ENCODE results near the gene SCN1A. TPM values are rescaled to one million over a fixed set of nuclear protein-coding genes. Genes with fewer than 3 reads are reported as not detected.

The SCN1A gene
- total and polyA plus RNA-seq, 2 of the 8 experiments (the other 6 are each of a cell fraction or from before 2014, with no cell fraction given) = 0.18 to 1.9 TPM

GRCh38 chr2:165958313-165958960, 169.4 kb downstream of the SCN1A start:
- FAIRE-seq (no peak), DNase-seq (ENCODE audit: low read depth in 1 of 2, low spot score in 2 of 2) (no peak)
- Histone ChIP-seq H2BK20ac (ENCODE audit: low read length) (no peak overlapping the region), H4K8ac (ENCODE audit: extremely low read depth, insufficient read depth, low read length) (no peak overlapping the region), H3K36me3 (ENCODE audit: control insufficient read depth in 2 of 4, insufficient read depth in 4 of 4, low read length in 3 of 4) (peaks cover 0 to 6% (median 0%) of the 10 kb centered on the region in 4 experiments; a peak in 2 of 8 replicates), H3K14ac (ENCODE audit: insufficient read length) (no peak overlapping the region), H3K4me3 (ENCODE audit: extremely low read depth in 1 of 4, insufficient read depth in 2 of 4, low read depth in 3 of 4, low read length in 4 of 4) (no peak overlapping the region), H4K91ac (replicated peaks; ENCODE audit: insufficient read length, low read length) (no peak overlapping the region), H2BK120ac (replicated peaks; ENCODE audit: low read depth, low read length) (no peak overlapping the region), H3K9ac (replicated peaks in 1 of 4; ENCODE audit: extremely low read depth in 1 of 4, low read depth in 3 of 4, low read length in 3 of 4) (no peak overlapping the region), H3K79me1 (ENCODE audit: low read depth, low read length) (no peaks in the 10 kb centered on the region), H3K27ac (ENCODE audit: low read depth, low read length) (no peak overlapping the region), H3K9me3 (ENCODE audit: insufficient read depth in 2 of 2, low read depth in 1 of 2, low read length in 1 of 2) (peaks cover 0 to 8% of the 10 kb centered on the region in 2 experiments; a peak in 2 of 4 replicates), H2AFZ (ENCODE audit: low read length) (no peak overlapping the region), H4K5ac (ENCODE audit: insufficient read length, low read depth, low read length) (no peak overlapping the region), H2AK5ac (ENCODE audit: low read depth, low read length) (no peak overlapping the region), H3K56ac (replicated peaks; ENCODE audit: insufficient read length, low read depth, low read length) (no peak overlapping the region), H4K20me1 (replicated peaks in 1 of 2; ENCODE audit: control insufficient read depth in 1 of 2, insufficient read depth in 2 of 2, low read length in 2 of 2) (no peaks in the 10 kb centered on the region), H3K27me3 (replicated peaks in 1 of 4; ENCODE audit: control insufficient read depth in 3 of 4, extremely low read depth in 1 of 4, insufficient read depth in 3 of 4, low read length in 3 of 4) (no peaks in the 10 kb centered on the region), H2BK15ac (ENCODE audit: low read length) (no peak overlapping the region), H3K4me1 (replicated peaks in 1 of 4; ENCODE audit: control insufficient read depth in 3 of 4, insufficient read depth in 4 of 4, low read length in 3 of 4) (no peaks in the 10 kb centered on the region; a peak in 1 of 7 replicates), H2BK5ac (ENCODE audit: low read depth, low read length) (no peak overlapping the region), H3K4me2 (ENCODE audit: insufficient read depth in 1 of 2, low read depth in 2 of 2, low read length in 2 of 2) (no peak overlapping the region), H3K4ac (replicated peaks; ENCODE audit: insufficient read length, low read depth, low read length) (no peak overlapping the region), H3K18ac (ENCODE audit: extremely low read depth, low read length) (no peak overlapping the region), H2BK12ac (ENCODE audit: low read depth, low read length) (no peak overlapping the region), H3K79me2 (ENCODE audit: control insufficient read depth in 1 of 2, insufficient read depth in 2 of 2, low read length in 2 of 2) (no peaks in the 10 kb centered on the region), H3K23me2 (ENCODE audit: low read depth, low read length) (no peaks in the 10 kb centered on the region), H3K23ac (ENCODE audit: insufficient read length) (no peak overlapping the region)
- 89% methylated on average over 3 of the region's 3 CpGs; no CpG with 5 or more reads in 1 of the 2 experiments for WGBS, 2 experiments (ENCODE audit: extremely low coverage in 1 of 2, insufficient coverage in 1 of 2, insufficient read length in 1 of 2, insufficient replicate concordance in 2 of 2, low coverage in 1 of 2, low lambda C conversion rate in 2 of 2, missing lambda C conversion rate in 1 of 2)
- CTCF ChIA-PET (ENCODE audit: partially characterized antibody) = no interaction called here
- POLR2A ChIA-PET (ENCODE audit: partially characterized antibody) = interaction anchor here (0.5 kb wide), 1 partner anchor 39 kb away, joined by 3 read pairs; no protein-coding TSS in a partner anchor
- TF ChIP-seq ATF3 (IDR thresholded peaks at IDR 0.05; ENCODE audit: insufficient read depth, low read depth, low read length) = no peak
- no peak for TF ChIP-seq NANOG (IDR thresholded peaks at IDR 0.05; ENCODE audit: insufficient read depth, low read depth, low read length, poor library complexity, severe bottlenecking)
- no peak for TF ChIP-seq ASH2L (IDR thresholded peaks at IDR 0.05; ENCODE audit: low read length)
- TF ChIP-seq BACH1 (IDR thresholded peaks at IDR 0.05; ENCODE audit: low read length) = no peak
- TF ChIP-seq CBX5 (IDR thresholded peaks at IDR 0.05; ENCODE audit: low read depth, low read length) = no peak
- no peak for TF ChIP-seq RBBP5 (IDR thresholded peaks at IDR 0.05; ENCODE audit: borderline replicate concordance, low read depth, low read length)
- TF ChIP-seq SP4 (IDR thresholded peaks at IDR 0.05; ENCODE audit: low read length) = no peak
- TF ChIP-seq CEBPB (IDR thresholded peaks at IDR 0.05; ENCODE audit: low read depth, low read length) = no peak
- no peak for TF ChIP-seq JUN (IDR thresholded peaks at IDR 0.05; ENCODE audit: low read depth, low read length)
